B cell (primary cell): ENCODE measurements around the gene MTHFS. TPM values are rescaled to one million over a fixed set of nuclear protein-coding genes. Genes with fewer than 3 reads are reported as not detected.
"Not testable (repeated sequence)": the region's sequence is repeated elsewhere in the genome, so short reads cannot be mapped to it uniquely, and the experiment has no call there.

ENCODE experiments used
- ATAC-seq: fragments of 200-7000 bp; cut with Tn5 transposase; one replicate; pipeline ENCODE4 v1.10.0; 2021; ENCODE audit warnings: low read depth, mild to moderate bottlenecking, moderate number of reproducible peaks, moderate library complexity
- CTCF ChIA-PET: fragments of 350-600 bp; sonication (Branson Sonifier 250); formaldehyde crosslinking; loops from one replicate; lab custom pipeline; 2021; ENCODE audit warnings: antibody characterized with exemption, inconsistent platforms; lab: Charles Lee
- POLR2A ChIA-PET: fragments of 350-600 bp; sonication (Branson Sonifier 250); formaldehyde crosslinking; loops from one replicate; lab custom pipeline; 2021; ENCODE audit warnings: antibody characterized with exemption; lab: Charles Lee
- DNase-seq: peaks from one replicate; pipeline ENCODE4 v3.0.0; 2013
- H2AFZ ChIP-seq: 2 replicates; pipeline ENCODE4 v1.6.1; 2012; ENCODE audit warnings: mild to moderate bottlenecking, low read depth, low read length; ENCODE audit not compliant: insufficient read depth, poor library complexity, severe bottlenecking
- H3K27ac ChIP-seq, 2 donors: 1 replicate in 1 of 2; 2 replicates in 1 of 2; pipeline ENCODE4 v1.5.1; 2012 to 2013; ENCODE audit warnings: low read length in 2 of 2, mild to moderate bottlenecking in 2 of 2, moderate library complexity in 1 of 2
- H3K27me3 ChIP-seq, 4 experiments: fragments of 200-600 bp in 1 of 4; sonication (generic) in 1 of 4; replicated peaks in 1 of 4; 1 replicate in 2 of 4; 2 replicates in 2 of 4; pipeline versions ENCODE4 v1.6.1 to v1.7.0; 2013 to 2016; ENCODE audit warnings: low read length in 3 of 4, mild to moderate bottlenecking in 2 of 4, mixed read lengths in 1 of 4, moderate library complexity in 1 of 4; ENCODE audit not compliant: insufficient read depth in 4 of 4, control insufficient read depth in 3 of 4; ENCODE audit errors: control extremely low read depth in 1 of 4
- H3K36me3 ChIP-seq, 2 experiments: replicated peaks in 1 of 2; 1 replicate in 1 of 2; 2 replicates in 1 of 2; pipeline versions ENCODE4 v1.6.1 to v1.7.1; 2013; ENCODE audit warnings: low read length in 1 of 2; ENCODE audit not compliant: insufficient read depth in 2 of 2, control insufficient read depth in 1 of 2; ENCODE audit errors: control extremely low read depth in 1 of 2, extremely low read depth in 1 of 2
- H3K4me1 ChIP-seq, 2 donors: fragments of 200-600 bp in 1 of 2; sonication (generic) in 1 of 2; 1 replicate in 1 of 2; 2 replicates in 1 of 2; pipeline versions ENCODE4 v1.5.1 to v1.6.1; 2013 to 2017; ENCODE audit warnings: low read length in 2 of 2; ENCODE audit not compliant: control insufficient read depth in 2 of 2, insufficient read depth in 2 of 2
- H3K4me2 ChIP-seq: replicated peaks from 2 replicates; pipeline ENCODE3; 2012; ENCODE audit warnings: mild to moderate bottlenecking, low read depth, low read length; ENCODE audit not compliant: poor library complexity, severe bottlenecking
- H3K4me3 ChIP-seq, 5 experiments: fragments of 200-600 bp in 1 of 5; sonication (generic) in 1 of 5; 1 replicate in 3 of 5; 2 replicates in 2 of 5; pipeline versions ENCODE4 v1.5.1 to v1.7.0; 2011 to 2016; ENCODE audit warnings: low read length in 4 of 5, mild to moderate bottlenecking in 4 of 5, low read depth in 2 of 5, control low read depth in 1 of 5, moderate library complexity in 1 of 5; ENCODE audit not compliant: insufficient read depth in 1 of 5; ENCODE audit errors: control extremely low read depth in 1 of 5, extremely low read depth in 1 of 5
- H3K79me2 ChIP-seq: fragments of 200-600 bp; sonication (generic); one replicate; pipeline ENCODE4 v1.6.0; 2016; ENCODE audit warnings: low read length; ENCODE audit not compliant: control insufficient read depth, insufficient read depth
- H3K9ac ChIP-seq: fragments of 200-600 bp; sonication (generic); 2 replicates; pipeline ENCODE4 v1.6.1; 2017; ENCODE audit warnings: mild to moderate bottlenecking, low read length, moderate library complexity
- H3K9me3 ChIP-seq, 3 donors: one replicate each; pipeline versions ENCODE4 v1.6.1 to v1.7.1; 2013; ENCODE audit warnings: low read length in 2 of 3; ENCODE audit not compliant: control insufficient read depth in 2 of 3, insufficient read depth in 1 of 3; ENCODE audit errors: control extremely low read depth in 1 of 3
- H4K20me1 ChIP-seq: 2 replicates; pipeline ENCODE4 v1.6.0; 2012; ENCODE audit warnings: mild to moderate bottlenecking, low read length; ENCODE audit not compliant: insufficient read depth, control insufficient read depth, poor library complexity, severe bottlenecking
- H3K27ac Mint-ChIP-seq: one replicate; pipeline ENCODE4 v1.8.0; 2021; ENCODE audit warnings: mixed read lengths
- H3K27me3 Mint-ChIP-seq: one replicate; pipeline ENCODE4 v1.8.0; 2021; ENCODE audit warnings: mixed read lengths
- H3K4me1 Mint-ChIP-seq: one replicate; pipeline ENCODE4 v1.8.0; 2021; ENCODE audit warnings: mixed read lengths
- H3K4me3 Mint-ChIP-seq: one replicate; pipeline ENCODE4 v1.8.0; 2021; ENCODE audit warnings: mixed read lengths
- H3K9me3 Mint-ChIP-seq: one replicate; pipeline ENCODE4 v1.8.0; 2022; ENCODE audit warnings: mixed read lengths; ENCODE audit not compliant: insufficient read depth
- CTCF ChIP-seq: fragments of 200-600 bp; IDR thresholded peaks from one replicate; pipeline ENCODE4 v1.8.0; 2022; ENCODE audit warnings: antibody characterized with exemption, mild to moderate bottlenecking
- EZH2 ChIP-seq: IDR thresholded peaks from 2 replicates; pipeline ENCODE4 v1.6.1; 2012; ENCODE audit warnings: borderline replicate concordance, low read depth, mild to moderate bottlenecking, moderate library complexity, low read length; ENCODE audit not compliant: insufficient read depth, poor library complexity, severe bottlenecking
- WGBS: methylation state at CpG from one replicate; pipeline ENCODE4 v1.1.5; 2013; ENCODE audit warnings: missing lambda C conversion rate; ENCODE audit not compliant: insufficient coverage; 5-methylcytosine and 5-hydroxymethylcytosine counted together
- intact Hi-C: fragments of 100-400 bp; cut with micrococcal nuclease; formaldehyde crosslinking; loops from one replicate; pipeline ENCODE4 v1.10.0; 2022
- polyA plus RNA-seq: library from polyadenylated mRNA; depleted of rRNA; stranded (reverse); fragments of >200 nt; gene quantifications from 2 replicates; pipeline ENCODE4 v1.2.3, GENCODE V29; 2012
- total RNA-seq, 2 donors: library from RNA; stranded (reverse); fragments of 120-200 nt in 1 of 2; gene quantifications; 1 replicate in 1 of 2; 2 replicates in 1 of 2; pipeline versions ENCODE4 v1.2.3 to v1.2.4, GENCODE V29; 2013 to 2022

Gene MTHFS
- total and polyA plus RNA-seq, 2 donors (not counting 1 experiment from before 2014, with no cell fraction given): 20.1 to 20.9 TPM

- H3K27ac Mint-ChIP-seq, ATAC-seq, H3K4me1 Mint-ChIP-seq, intact Hi-C loops, H3K9ac ChIP-seq, H2AFZ ChIP-seq, H3K4me1 ChIP-seq, H3K27ac ChIP-seq, H4K20me1 ChIP-seq, H3K4me3 Mint-ChIP-seq, H3K27me3 ChIP-seq, H3K4me3 ChIP-seq, H3K4me2 ChIP-seq, H3K27me3 Mint-ChIP-seq, POLR2A ChIA-PET: not testable (repeated sequence)
- H3K9me3 Mint-ChIP-seq: peaks cover 17% of the 10 kb centered on the region
- peak; percentile 33 for DNase-seq
- Histone ChIP-seq H3K79me2 (peaks cover 14% of the 10 kb centered on the region), H3K9me3 (peaks cover 11 to 60% (median 51%) of the 10 kb centered on the region in 3 donors), H3K36me3 (peaks cover 6 to 11% of the 10 kb centered on the region in 2 experiments)
- no CpG with 5 or more reads among the region's 3 CpGs for WGBS
- CTCF ChIA-PET: interaction anchor here (1.2 to 1.5 kb wide), 2 partner anchors 8 to 32 kb away, joined by 3 to 4 read pairs; no protein-coding TSS in a partner anchor
Observed at GRCh38 chr15:79915776-79916501, 19.1 kb upstream of the MTHFS start.

- H3K9me3 ChIP-seq: peaks cover 9 to 50% (median 42%) of the 10 kb centered on the region in 3 donors
- CTCF ChIA-PET: interaction anchor here (1.2 to 1.5 kb wide), 2 partner anchors 9 kb away, joined by 3 read pairs; no protein-coding TSS in a partner anchor
Observed at GRCh38 chr15:79914728-79915127, 17.9 kb upstream of the MTHFS start.

More at GRCh38 chr15:79914728-79915127, 17.9 kb upstream of the MTHFS start:
- Histone ChIP-seq H3K27ac (no peak overlapping the region), H3K4me2 (no peak overlapping the region), H3K9ac (no peak overlapping the region), H3K27me3 (no peaks in the 10 kb centered on the region), H4K20me1 (peaks cover 4% of the 10 kb centered on the region), H2AFZ (no peak overlapping the region), H3K4me3 (no peak overlapping the region), H3K79me2 (peaks cover 12% of the 10 kb centered on the region), H3K4me1 (peaks cover 5 to 6% of the 10 kb centered on the region in 2 donors), H3K36me3 (peaks cover 3 to 7% of the 10 kb centered on the region in 2 experiments)
- no peaks in the 10 kb centered on the region for H3K27me3 Mint-ChIP-seq
- peaks cover 6% of the 10 kb centered on the region for H3K4me1 Mint-ChIP-seq
- intact Hi-C loops: loop anchor here (5.0 kb wide), 1 partner anchor 33 kb away; no protein-coding TSS in a partner anchor
- DNase-seq (no peak), ATAC-seq (no peak)
- H3K9me3 Mint-ChIP-seq: peaks cover 23% of the 10 kb centered on the region
- H3K4me3 Mint-ChIP-seq: no peak overlapping the region
- TF ChIP-seq EZH2 (no peak), CTCF (no peak)
- H3K27ac Mint-ChIP-seq: no peak overlapping the region
- POLR2A ChIA-PET: interaction anchor here (2.2 kb wide), 1 partner anchor 8 kb away, joined by 10 read pairs; no protein-coding TSS in a partner anchor
